ENCODE data around the gene STRA8. TPM values are rescaled to one million over a fixed set of nuclear protein-coding genes. Genes with fewer than 3 reads are reported as not detected.

The STRA8 gene
- total RNA-seq, 3 donors from 2014 or later (not counting 1 experiment from before 2014, with no cell fraction given), result not detected

GRCh38 chr7:135242096-135242684 is 8.6 kb downstream of the STRA8 start:
- no peak for ATAC-seq
- H3K27me3 ChIP-seq (ENCODE audit: control insufficient read depth, insufficient read depth, low read length), result no peaks in the 10 kb centered on the region
- peaks cover 4 to 13% of the 10 kb centered on the region in 2 donors for H3K27me3 Mint-ChIP-seq (ENCODE audit: low read depth in 2 of 2)
- no peaks in the 10 kb centered on the region for H3K4me1 ChIP-seq (ENCODE audit: control insufficient read depth, insufficient read depth, low read length)
- no peak for DNase-seq
- no peak overlapping the region for H3K27ac Mint-ChIP-seq
- H3K36me3 ChIP-seq (ENCODE audit: control insufficient read depth, insufficient read depth, low read length), result no peaks in the 10 kb centered on the region
- H3K9me3 Mint-ChIP-seq, result no peaks in the 10 kb centered on the region
- no peaks in the 10 kb centered on the region for H3K9me3 ChIP-seq (ENCODE audit: control insufficient read depth, insufficient read depth, low read length)
- no peak overlapping the region for H3K27ac ChIP-seq (ENCODE audit: low read length)
- H3K4me1 Mint-ChIP-seq, result no peaks in the 10 kb centered on the region
- intact Hi-C loops (cut with micrococcal nuclease), result no loop called here
- no peak for TF ChIP-seq CTCF (IDR thresholded peaks at IDR 0.05)
- WGBS (ENCODE audit: insufficient coverage), result 94% methylated on average over 5 of the region's 5 CpGs
- no peak overlapping the region for H3K4me3 Mint-ChIP-seq
- no peak overlapping the region for H3K4me3 ChIP-seq (ENCODE audit: low read length)
- no peaks in the 10 kb centered on the region for H3K36me3 Mint-ChIP-seq

DNA sequence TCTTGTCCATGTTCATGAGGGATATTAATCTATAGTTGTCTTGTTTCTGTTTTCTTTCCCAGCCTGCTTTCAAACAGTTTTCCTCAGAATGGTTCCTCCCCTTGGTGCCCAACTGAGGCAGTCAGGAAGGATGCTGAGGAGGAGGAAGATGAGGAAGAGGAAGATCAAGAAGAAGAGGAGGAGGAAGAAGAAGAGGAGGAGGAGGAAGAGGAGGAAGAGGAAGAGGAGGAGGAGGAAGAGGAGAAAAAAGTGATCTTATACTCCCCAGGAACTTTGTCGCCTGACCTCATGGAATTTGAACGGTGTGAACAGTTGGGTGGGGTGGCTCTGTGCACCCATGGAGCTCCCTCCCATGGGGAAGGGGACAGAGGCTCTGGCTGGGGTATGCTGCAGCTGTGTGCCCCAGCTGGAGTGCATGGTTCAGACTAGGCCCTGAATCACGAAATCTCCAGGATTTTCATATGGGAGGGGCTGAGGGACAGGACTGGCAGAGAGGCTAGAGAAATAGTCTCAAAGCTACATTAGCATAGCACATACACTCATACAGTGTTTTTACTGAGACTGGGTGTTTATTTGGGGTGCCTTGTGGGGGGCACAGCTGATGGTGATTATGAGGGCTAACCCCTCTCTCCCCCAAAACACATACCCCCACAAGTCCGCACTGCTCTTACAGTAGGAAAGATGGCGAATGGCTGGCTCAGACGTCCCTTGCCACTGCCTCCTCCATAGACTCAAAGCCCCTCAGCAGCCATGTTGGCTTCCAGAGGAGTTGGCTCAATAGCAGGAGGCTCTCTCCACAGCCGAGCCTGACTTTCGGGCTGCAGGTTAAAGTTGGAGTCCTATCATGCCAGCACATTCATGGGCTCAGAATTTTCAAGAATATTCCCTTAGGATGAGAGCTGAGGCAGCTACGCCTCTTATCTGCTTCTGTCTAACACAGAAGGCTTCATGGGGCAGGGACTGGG is 11.9 kb downstream of the STRA8 start:
- H3K9me3 Mint-ChIP-seq, result no peaks in the 10 kb centered on the region
- no peak for ATAC-seq
- no peak overlapping the region for H3K27ac ChIP-seq (ENCODE audit: low read length)
- peaks cover 4 to 13% of the 10 kb centered on the region in 2 donors for H3K27me3 Mint-ChIP-seq (ENCODE audit: low read depth in 2 of 2)
- TF ChIP-seq CTCF (IDR thresholded peaks at IDR 0.05), result no peak
- DNase-seq, result peak in 1 of 2 donors; percentile 9
- H3K27me3 ChIP-seq (ENCODE audit: control insufficient read depth, insufficient read depth, low read length), result no peaks in the 10 kb centered on the region
- no peaks in the 10 kb centered on the region for H3K36me3 ChIP-seq (ENCODE audit: control insufficient read depth, insufficient read depth, low read length)
- intact Hi-C loops (cut with micrococcal nuclease), result no loop called here
- no peak overlapping the region for H3K4me3 ChIP-seq (ENCODE audit: low read length)
- H3K27ac Mint-ChIP-seq, result no peak overlapping the region
- no peaks in the 10 kb centered on the region for H3K4me1 ChIP-seq (ENCODE audit: control insufficient read depth, insufficient read depth, low read length)
- H3K9me3 ChIP-seq (ENCODE audit: control insufficient read depth, insufficient read depth, low read length), result no peaks in the 10 kb centered on the region
- WGBS (ENCODE audit: insufficient coverage), result 87% methylated on average over 9 of the region's 9 CpGs
- H3K4me1 Mint-ChIP-seq, result no peaks in the 10 kb centered on the region
- H3K4me3 Mint-ChIP-seq, result no peak overlapping the region
- no peaks in the 10 kb centered on the region for H3K36me3 Mint-ChIP-seq

- Mint-ChIP-seq H3K36me3 (no peaks in the 10 kb centered on the region), H3K4me1 (no peaks in the 10 kb centered on the region), H3K27ac (no peak overlapping the region), H3K4me3 (no peak overlapping the region), H3K27me3 (ENCODE audit: low read depth in 2 of 2) (peaks cover 4 to 13% of the 10 kb centered on the region in 2 donors), H3K9me3 (no peaks in the 10 kb centered on the region)
- no peak overlapping the region for H3K27ac ChIP-seq (ENCODE audit: low read length)
- H3K4me1 ChIP-seq (ENCODE audit: control insufficient read depth, insufficient read depth, low read length), result no peaks in the 10 kb centered on the region
- no peak for TF ChIP-seq CTCF (IDR thresholded peaks at IDR 0.05)
- H3K36me3 ChIP-seq (ENCODE audit: control insufficient read depth, insufficient read depth, low read length), result no peaks in the 10 kb centered on the region
- H3K27me3 ChIP-seq (ENCODE audit: control insufficient read depth, insufficient read depth, low read length), result no peaks in the 10 kb centered on the region
- peak in 1 of 2 donors; percentile 12 for DNase-seq
- no peak overlapping the region for H3K4me3 ChIP-seq (ENCODE audit: low read length)
- ATAC-seq, result no peak
- H3K9me3 ChIP-seq (ENCODE audit: control insufficient read depth, insufficient read depth, low read length), result no peaks in the 10 kb centered on the region
- intact Hi-C loops (cut with micrococcal nuclease), result no loop called here
- 96% methylated on average over 43 of the region's 43 CpGs for WGBS (ENCODE audit: insufficient coverage)
These were observed 12.7 kb downstream of the STRA8 start for GRCh38 chr7:135246191-135246825.

Data from natural killer cell (primary cell).